GM20431 (cell line): ENCODE measurements around the gene CEP85L.

Source experiments
- in situ Hi-C: fragments of 300-500 bp; cut with MseI, MboI; formaldehyde crosslinking; loops from one replicate; pipeline ENCODE4 v1.15.0; 2020; ENCODE audit warnings: low sequenced_read_pairs; ENCODE audit not compliant: unreplicated experiment

The CEP85L gene

GRCh38 chr6:118630923-118631322 lies 20.5 kb downstream of the CEP85L start:
- in situ Hi-C loops, result no loop called here

- in situ Hi-C loops, result no loop called here
Measured at GRCh38 chr6:118630067-118630466, 21.3 kb downstream of the CEP85L start.

GRCh38 chr6:118627724-118628123 lies 23.7 kb downstream of the CEP85L start:
- in situ Hi-C loops, result no loop called here

- in situ Hi-C loops, result no loop called here
Measured at GRCh38 chr6:118625833-118626232, 25.6 kb downstream of the CEP85L start.

GRCh38 chr6:118621799-118622470 lies 29.5 kb downstream of the CEP85L start:
- in situ Hi-C loops, result no loop called here

GRCh38 chr6:118620202-118620601 lies 31.2 kb downstream of the CEP85L start:
- in situ Hi-C loops, result no loop called here

GRCh38 chr6:118618676-118619377 lies 32.6 kb downstream of the CEP85L start:
- in situ Hi-C loops, result no loop called here

- in situ Hi-C loops, result no loop called here
Measured at GRCh38 chr6:118617417-118617816, 34.0 kb downstream of the CEP85L start.

- in situ Hi-C loops, result no loop called here
Measured at GRCh38 chr6:118611334-118611733, 40.1 kb downstream of the CEP85L start.

- in situ Hi-C loops, result no loop called here
Measured at GRCh38 chr6:118606858-118607257, 44.5 kb downstream of the CEP85L start.

GRCh38 chr6:118606268-118606667 lies 45.1 kb downstream of the CEP85L start:
- in situ Hi-C loops, result no loop called here

GRCh38 chr6:118603372-118603771 lies 48.0 kb downstream of the CEP85L start:
- in situ Hi-C loops, result no loop called here

GRCh38 chr6:118602300-118602699 lies 49.1 kb downstream of the CEP85L start:
- in situ Hi-C loops, result no loop called here

GRCh38 chr6:118598324-118598723 lies 53.1 kb downstream of the CEP85L start:
- in situ Hi-C loops, result no loop called here

GRCh38 chr6:118597636-118598035 lies 53.8 kb downstream of the CEP85L start:
- in situ Hi-C loops, result no loop called here

GRCh38 chr6:118596774-118597320 lies 54.5 kb downstream of the CEP85L start:
- in situ Hi-C loops, result no loop called here

GRCh38 chr6:118594877-118595276 lies 56.5 kb downstream of the CEP85L start:
- in situ Hi-C loops, result no loop called here

GRCh38 chr6:118591897-118592296 lies 59.5 kb downstream of the CEP85L start:
- in situ Hi-C loops, result no loop called here

- in situ Hi-C loops, result no loop called here
Measured at GRCh38 chr6:118589649-118590365, 61.6 kb downstream of the CEP85L start.

- in situ Hi-C loops, result no loop called here
Measured at GRCh38 chr6:118589186-118589585, 62.2 kb downstream of the CEP85L start.

GRCh38 chr6:118588626-118589025 lies 62.8 kb downstream of the CEP85L start:
- in situ Hi-C loops, result no loop called here
